ENCODE data around the gene CADM3.

- TF ChIP-seq CTCF (IDR thresholded peaks at IDR 0.05; ENCODE audit: low read depth, low read length, poor library complexity, severe bottlenecking) (no peak), EZH2phosphoT487 (IDR thresholded peaks at IDR 0.05; ENCODE audit: borderline replicate concordance, low read length) (no peak)
These were observed 35.7 kb downstream of the CADM3 start for GRCh38 chr1:159207080-159207479.

All from DOHH2 (cell line).